ENCODE results near the gene SPOCK1.
"Not testable (repeated sequence)": the region's sequence is repeated elsewhere in the genome, so short reads cannot be mapped to it uniquely, and the experiment has no call there.

Gene SPOCK1

GRCh38 chr5:137392261-137392660, 106.9 kb downstream of the SPOCK1 start:
- DNase-seq = no peak

- not testable (repeated sequence) for DNase-seq
These were observed 108.1 kb downstream of the SPOCK1 start for GRCh38 chr5:137391044-137391443.

GRCh38 chr5:137389042-137389441, 110.1 kb downstream of the SPOCK1 start:
- no peak for DNase-seq

GRCh38 chr5:137385064-137385463, 114.1 kb downstream of the SPOCK1 start:
- DNase-seq = no peak

GRCh38 chr5:137383909-137384308, 115.2 kb downstream of the SPOCK1 start:
- no peak for DNase-seq

GRCh38 chr5:137381555-137381954, 117.6 kb downstream of the SPOCK1 start:
- DNase-seq = no peak

GRCh38 chr5:137379555-137380286, 119.4 kb downstream of the SPOCK1 start:
- no peak for DNase-seq

GRCh38 chr5:137375741-137376526, 123.2 kb downstream of the SPOCK1 start:
- peak; percentile 51 for DNase-seq

- peak; percentile 41 for DNase-seq
These were observed 124.9 kb downstream of the SPOCK1 start for GRCh38 chr5:137374110-137374714.

GRCh38 chr5:137372773-137373160, 126.4 kb downstream of the SPOCK1 start:
- DNase-seq = no peak

- DNase-seq = no peak
These were observed 126.9 kb downstream of the SPOCK1 start for GRCh38 chr5:137372016-137372772.

GRCh38 chr5:137370096-137371071, 128.7 kb downstream of the SPOCK1 start:
- no peak for DNase-seq

- no peak for DNase-seq
These were observed 130.5 kb downstream of the SPOCK1 start for GRCh38 chr5:137368651-137369050.

GRCh38 chr5:137367951-137368350, 131.2 kb downstream of the SPOCK1 start:
- no peak for DNase-seq

GRCh38 chr5:137366526-137366925, 132.6 kb downstream of the SPOCK1 start:
- no peak for DNase-seq

- DNase-seq = no peak
These were observed 133.8 kb downstream of the SPOCK1 start for GRCh38 chr5:137365126-137365865.

- DNase-seq = no peak
These were observed 137.8 kb downstream of the SPOCK1 start for GRCh38 chr5:137361280-137361679.

GRCh38 chr5:137360607-137361006, 138.5 kb downstream of the SPOCK1 start:
- DNase-seq = no peak

- no peak for DNase-seq
These were observed 139.2 kb downstream of the SPOCK1 start for GRCh38 chr5:137359941-137360340.

GRCh38 chr5:137357436-137357835, 141.7 kb downstream of the SPOCK1 start:
- no peak for DNase-seq

- DNase-seq = no peak
These were observed 143.0 kb downstream of the SPOCK1 start for GRCh38 chr5:137356127-137356526.

All from NCI-H510A treated with DMSO at 0.1 percent for 48 hours (cell line).